WTC11 (cell line): ENCODE data around the gene CNOT1. TPM values are rescaled to one million over a fixed set of nuclear protein-coding genes. Genes with fewer than 3 reads are reported as not detected.

Experiments used
- ATAC-seq: fragments of 200-7000 bp; cut with Tn5 transposase; 2 replicates; pipeline ENCODE4 v1.10.0; 2021; ENCODE audit warnings: mild to moderate bottlenecking, moderate library complexity
- CTCF ChIA-PET: fragments of 300-600 bp; sonication (Branson Sonifier 250); formaldehyde crosslinking; loops from one replicate; lab custom pipeline; 2021; ENCODE audit warnings: antibody characterized with exemption; lab: Charles Lee
- POLR2A ChIA-PET: fragments of 350-600 bp; sonication (Branson Sonifier 250); formaldehyde crosslinking; loops from one replicate; lab custom pipeline; 2021; ENCODE audit warnings: antibody characterized with exemption; lab: Charles Lee
- DNase-seq: peaks from one replicate; pipeline ENCODE4 v3.0.0; 2021; ENCODE audit warnings: low spot score
- H3K27ac Mint-ChIP-seq: 2 replicates; pipeline ENCODE4 v1.8.0; 2021; ENCODE audit warnings: mixed read lengths
- H3K27me3 Mint-ChIP-seq: 2 replicates; pipeline ENCODE4 v1.8.0; 2021; ENCODE audit warnings: low read depth, mild to moderate bottlenecking, moderate library complexity, mixed read lengths
- H3K36me3 Mint-ChIP-seq: 2 replicates; pipeline ENCODE4 v1.8.0; 2021; ENCODE audit warnings: mixed read lengths
- H3K4me1 Mint-ChIP-seq: 2 replicates; pipeline ENCODE4 v1.8.0; 2022; ENCODE audit warnings: mixed read lengths
- H3K4me3 Mint-ChIP-seq: 2 replicates; pipeline ENCODE4 v1.8.0; 2021; ENCODE audit warnings: mild to moderate bottlenecking, moderate library complexity, mixed read lengths
- H3K9me3 Mint-ChIP-seq: 2 replicates; pipeline ENCODE4 v1.8.0; 2021; ENCODE audit warnings: mixed read lengths
- CREB1 ChIP-seq: sonication (generic); formaldehyde crosslinking; IDR thresholded peaks from 2 replicates; pipeline ENCODE4 v1.8.0; 2023; ENCODE audit warnings: mild to moderate bottlenecking, missing genetic modification reagents
- ELF4 ChIP-seq: sonication (generic); formaldehyde crosslinking; IDR thresholded peaks from 2 replicates; pipeline ENCODE4 v1.8.1; 2022; ENCODE audit warnings: low read depth, mild to moderate bottlenecking, moderate library complexity, missing genetic modification reagents
- ESRRA ChIP-seq: sonication (generic); formaldehyde crosslinking; IDR thresholded peaks from 2 replicates; pipeline ENCODE4 v1.8.1; 2022; ENCODE audit warnings: mild to moderate bottlenecking, missing genetic modification reagents, borderline replicate concordance
- ETV6 ChIP-seq: sonication (generic); formaldehyde crosslinking; IDR thresholded peaks from 2 replicates; pipeline ENCODE4 v1.8.1; 2022; ENCODE audit warnings: mild to moderate bottlenecking, missing genetic modification reagents
- GRHL2 ChIP-seq: fragments of 250-450 bp; sonication (Bioruptor Pico); IDR thresholded peaks from 2 replicates; pipeline ENCODE4 v1.8.0; 2022; ENCODE audit warnings: mild to moderate bottlenecking, moderate library complexity; ENCODE audit not compliant: insufficient replicate concordance, severe bottlenecking
- GTF2I ChIP-seq: fragments of 250-450 bp; sonication (Bioruptor Pico); conservative IDR thresholded peaks from 2 replicates; pipeline ENCODE4 v1.4.0; 2021; ENCODE audit warnings: mild to moderate bottlenecking
- NFATC4 ChIP-seq: fragments of 250-450 bp; sonication (Bioruptor Pico); IDR thresholded peaks from 2 replicates; pipeline ENCODE4 v1.9.0; 2021; ENCODE audit warnings: mild to moderate bottlenecking
- NFE2L1 ChIP-seq: sonication (generic); formaldehyde crosslinking; IDR thresholded peaks from 2 replicates; pipeline ENCODE4 v1.8.1; 2023; ENCODE audit warnings: missing genetic modification reagents
- NR3C1 ChIP-seq: sonication (generic); formaldehyde crosslinking; conservative IDR thresholded peaks from 2 replicates; pipeline ENCODE4 v1.8.1; 2023; ENCODE audit warnings: low read depth, mild to moderate bottlenecking, missing genetic modification reagents
- SMAD4 ChIP-seq: sonication (generic); formaldehyde crosslinking; IDR thresholded peaks from 2 replicates; pipeline ENCODE4 v1.8.0; 2022; ENCODE audit warnings: mild to moderate bottlenecking, missing genetic modification reagents
- TEAD4 ChIP-seq: sonication (generic); formaldehyde crosslinking; IDR thresholded peaks from 2 replicates; pipeline ENCODE4 v1.8.0; 2022; ENCODE audit warnings: mild to moderate bottlenecking, missing genetic modification reagents
- total RNA-seq: library from RNA; stranded (reverse); gene quantifications from 3 replicates; pipeline ENCODE4 v1.2.3, GENCODE V29; 2021
- TF ChIP-seq, protein P1 (sequence below): sonication (generic); formaldehyde crosslinking; IDR thresholded peaks from 2 replicates; pipeline ENCODE4 v1.8.0; 2022; ENCODE audit warnings: mild to moderate bottlenecking, missing genetic modification reagents
- TF ChIP-seq, protein P2 (sequence below): fragments of 250-450 bp; sonication (Bioruptor Pico); IDR thresholded peaks from 2 replicates; pipeline ENCODE4 v1.9.0; 2021; ENCODE audit warnings: mild to moderate bottlenecking
- TF ChIP-seq, protein P3 (sequence below): fragments of 200-600 bp; IDR thresholded peaks from 2 replicates; pipeline ENCODE4 v1.8.0; 2022; ENCODE audit warnings: antibody characterized with exemption
- TF ChIP-seq, protein P4 (sequence below): sonication (generic); formaldehyde crosslinking; IDR thresholded peaks from 2 replicates; pipeline ENCODE4 v1.8.0; 2022; ENCODE audit warnings: mild to moderate bottlenecking, missing genetic modification reagents
- TF ChIP-seq, protein P5 (sequence below): sonication (generic); formaldehyde crosslinking; IDR thresholded peaks from 2 replicates; pipeline ENCODE4 v1.8.1; 2023; ENCODE audit warnings: mild to moderate bottlenecking, moderate library complexity, missing genetic modification reagents
- TF ChIP-seq, protein P6 (sequence below): sonication (generic); formaldehyde crosslinking; IDR thresholded peaks from 2 replicates; pipeline ENCODE4 v1.8.0; 2022; ENCODE audit warnings: mild to moderate bottlenecking, missing genetic modification reagents
- TF ChIP-seq, protein P7 (sequence below): sonication (generic); formaldehyde crosslinking; IDR thresholded peaks from 2 replicates; pipeline ENCODE4 v1.8.1; 2022; ENCODE audit warnings: mild to moderate bottlenecking, moderate library complexity, missing genetic modification reagents

CNOT1 gene
- total RNA-seq, 1 experiment from 2014 or later: 314 TPM

DNA sequence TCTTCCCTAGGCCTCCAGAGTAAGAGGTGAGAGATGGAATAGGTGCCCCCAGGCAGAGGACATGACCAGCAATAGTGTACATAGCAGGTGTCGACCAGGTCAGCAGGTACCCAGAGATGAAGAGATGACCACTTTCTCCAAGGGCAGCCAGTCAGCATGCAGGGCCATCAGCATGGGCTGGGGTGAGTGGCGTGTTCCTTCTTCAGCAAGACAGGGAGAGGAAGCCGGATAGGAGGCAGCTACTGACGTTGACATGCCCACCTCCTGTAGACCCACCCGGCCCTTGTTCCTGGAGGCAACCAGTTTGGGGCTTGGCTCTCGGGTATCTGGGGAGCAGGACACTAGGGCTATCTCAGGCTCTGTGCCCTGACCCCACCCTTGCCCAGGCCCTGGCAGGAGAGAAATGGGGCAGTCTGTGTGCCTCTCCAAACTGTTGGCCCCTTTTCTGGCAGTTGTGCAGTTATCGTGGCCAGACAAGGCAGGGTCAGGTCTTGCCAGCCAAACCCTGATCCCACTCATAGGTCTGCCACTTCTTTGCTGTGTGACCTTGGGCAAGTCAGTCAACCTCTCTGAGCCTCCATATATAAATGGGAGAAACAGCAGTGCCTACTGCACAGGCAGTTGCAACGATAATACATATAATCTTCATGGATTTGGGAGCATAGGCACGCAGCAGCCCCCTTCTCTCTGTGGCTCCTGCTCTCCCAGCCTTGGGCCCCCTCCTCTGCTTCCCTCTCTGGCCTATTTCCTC lies 131.1 kb downstream of the CNOT1 start (continued):
- TF ChIP-seq, protein P1, sequence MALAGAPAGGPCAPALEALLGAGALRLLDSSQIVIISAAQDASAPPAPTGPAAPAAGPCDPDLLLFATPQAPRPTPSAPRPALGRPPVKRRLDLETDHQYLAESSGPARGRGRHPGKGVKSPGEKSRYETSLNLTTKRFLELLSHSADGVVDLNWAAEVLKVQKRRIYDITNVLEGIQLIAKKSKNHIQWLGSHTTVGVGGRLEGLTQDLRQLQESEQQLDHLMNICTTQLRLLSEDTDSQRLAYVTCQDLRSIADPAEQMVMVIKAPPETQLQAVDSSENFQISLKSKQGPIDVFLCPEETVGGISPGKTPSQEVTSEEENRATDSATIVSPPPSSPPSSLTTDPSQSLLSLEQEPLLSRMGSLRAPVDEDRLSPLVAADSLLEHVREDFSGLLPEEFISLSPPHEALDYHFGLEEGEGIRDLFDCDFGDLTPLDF (CRISPR knock-in tag): no peak
- no peak for TF ChIP-seq NFATC4
- TF ChIP-seq, protein P2, sequence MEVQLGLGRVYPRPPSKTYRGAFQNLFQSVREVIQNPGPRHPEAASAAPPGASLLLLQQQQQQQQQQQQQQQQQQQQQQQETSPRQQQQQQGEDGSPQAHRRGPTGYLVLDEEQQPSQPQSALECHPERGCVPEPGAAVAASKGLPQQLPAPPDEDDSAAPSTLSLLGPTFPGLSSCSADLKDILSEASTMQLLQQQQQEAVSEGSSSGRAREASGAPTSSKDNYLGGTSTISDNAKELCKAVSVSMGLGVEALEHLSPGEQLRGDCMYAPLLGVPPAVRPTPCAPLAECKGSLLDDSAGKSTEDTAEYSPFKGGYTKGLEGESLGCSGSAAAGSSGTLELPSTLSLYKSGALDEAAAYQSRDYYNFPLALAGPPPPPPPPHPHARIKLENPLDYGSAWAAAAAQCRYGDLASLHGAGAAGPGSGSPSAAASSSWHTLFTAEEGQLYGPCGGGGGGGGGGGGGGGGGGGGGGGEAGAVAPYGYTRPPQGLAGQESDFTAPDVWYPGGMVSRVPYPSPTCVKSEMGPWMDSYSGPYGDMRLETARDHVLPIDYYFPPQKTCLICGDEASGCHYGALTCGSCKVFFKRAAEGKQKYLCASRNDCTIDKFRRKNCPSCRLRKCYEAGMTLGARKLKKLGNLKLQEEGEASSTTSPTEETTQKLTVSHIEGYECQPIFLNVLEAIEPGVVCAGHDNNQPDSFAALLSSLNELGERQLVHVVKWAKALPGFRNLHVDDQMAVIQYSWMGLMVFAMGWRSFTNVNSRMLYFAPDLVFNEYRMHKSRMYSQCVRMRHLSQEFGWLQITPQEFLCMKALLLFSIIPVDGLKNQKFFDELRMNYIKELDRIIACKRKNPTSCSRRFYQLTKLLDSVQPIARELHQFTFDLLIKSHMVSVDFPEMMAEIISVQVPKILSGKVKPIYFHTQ: no peak

DNA sequence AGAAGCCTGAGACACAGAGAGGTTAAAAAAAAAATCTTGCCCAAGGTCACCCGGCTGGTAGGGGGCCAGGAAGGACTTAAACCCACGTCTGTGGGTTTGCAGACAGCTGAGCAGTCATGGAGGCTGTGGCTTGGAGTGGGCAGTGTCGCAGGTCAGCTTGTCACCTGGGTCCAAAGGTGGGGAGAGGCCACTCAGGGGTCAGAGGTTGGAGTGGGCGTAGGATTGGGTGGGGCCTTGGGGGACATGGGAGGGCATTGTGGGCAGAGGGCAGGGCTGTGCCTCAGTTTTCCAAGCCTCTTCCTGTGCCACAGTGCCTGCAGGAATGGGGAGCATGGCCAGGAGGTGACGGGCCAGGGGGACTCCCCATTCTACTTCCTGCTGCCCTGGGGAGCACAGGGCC lies 131.7 kb downstream of the CNOT1 start:
- no peak overlapping the region for H3K27ac Mint-ChIP-seq
- DNase-seq (no peak), ATAC-seq (no peak)
- H3K4me1 Mint-ChIP-seq: peaks cover 12% of the 10 kb centered on the region
- no peaks in the 10 kb centered on the region for H3K9me3 Mint-ChIP-seq
- ChIA-PET POLR2A (no interaction called here), CTCF (interaction anchor here (3.5 to 4.9 kb wide), 2 partner anchors 161 to 258 kb away, joined by 21 to 22 read pairs; no protein-coding TSS in a partner anchor)
- H3K36me3 Mint-ChIP-seq: no peaks in the 10 kb centered on the region
- H3K27me3 Mint-ChIP-seq: peaks cover 60% of the 10 kb centered on the region
- no peak for TF ChIP-seq ETV6
- TF ChIP-seq NFE2L1 (CRISPR knock-in tag): no peak
- TF ChIP-seq, protein P3, sequence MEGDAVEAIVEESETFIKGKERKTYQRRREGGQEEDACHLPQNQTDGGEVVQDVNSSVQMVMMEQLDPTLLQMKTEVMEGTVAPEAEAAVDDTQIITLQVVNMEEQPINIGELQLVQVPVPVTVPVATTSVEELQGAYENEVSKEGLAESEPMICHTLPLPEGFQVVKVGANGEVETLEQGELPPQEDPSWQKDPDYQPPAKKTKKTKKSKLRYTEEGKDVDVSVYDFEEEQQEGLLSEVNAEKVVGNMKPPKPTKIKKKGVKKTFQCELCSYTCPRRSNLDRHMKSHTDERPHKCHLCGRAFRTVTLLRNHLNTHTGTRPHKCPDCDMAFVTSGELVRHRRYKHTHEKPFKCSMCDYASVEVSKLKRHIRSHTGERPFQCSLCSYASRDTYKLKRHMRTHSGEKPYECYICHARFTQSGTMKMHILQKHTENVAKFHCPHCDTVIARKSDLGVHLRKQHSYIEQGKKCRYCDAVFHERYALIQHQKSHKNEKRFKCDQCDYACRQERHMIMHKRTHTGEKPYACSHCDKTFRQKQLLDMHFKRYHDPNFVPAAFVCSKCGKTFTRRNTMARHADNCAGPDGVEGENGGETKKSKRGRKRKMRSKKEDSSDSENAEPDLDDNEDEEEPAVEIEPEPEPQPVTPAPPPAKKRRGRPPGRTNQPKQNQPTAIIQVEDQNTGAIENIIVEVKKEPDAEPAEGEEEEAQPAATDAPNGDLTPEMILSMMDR: no peak
- TF ChIP-seq, protein P4, sequence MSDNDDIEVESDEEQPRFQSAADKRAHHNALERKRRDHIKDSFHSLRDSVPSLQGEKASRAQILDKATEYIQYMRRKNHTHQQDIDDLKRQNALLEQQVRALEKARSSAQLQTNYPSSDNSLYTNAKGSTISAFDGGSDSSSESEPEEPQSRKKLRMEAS: no peak
- no peak for TF ChIP-seq ELF4 (CRISPR knock-in tag)
- no peak for TF ChIP-seq CREB1 (CRISPR knock-in tag)
- no peak for TF ChIP-seq SMAD4
- TF ChIP-seq, protein P5, sequence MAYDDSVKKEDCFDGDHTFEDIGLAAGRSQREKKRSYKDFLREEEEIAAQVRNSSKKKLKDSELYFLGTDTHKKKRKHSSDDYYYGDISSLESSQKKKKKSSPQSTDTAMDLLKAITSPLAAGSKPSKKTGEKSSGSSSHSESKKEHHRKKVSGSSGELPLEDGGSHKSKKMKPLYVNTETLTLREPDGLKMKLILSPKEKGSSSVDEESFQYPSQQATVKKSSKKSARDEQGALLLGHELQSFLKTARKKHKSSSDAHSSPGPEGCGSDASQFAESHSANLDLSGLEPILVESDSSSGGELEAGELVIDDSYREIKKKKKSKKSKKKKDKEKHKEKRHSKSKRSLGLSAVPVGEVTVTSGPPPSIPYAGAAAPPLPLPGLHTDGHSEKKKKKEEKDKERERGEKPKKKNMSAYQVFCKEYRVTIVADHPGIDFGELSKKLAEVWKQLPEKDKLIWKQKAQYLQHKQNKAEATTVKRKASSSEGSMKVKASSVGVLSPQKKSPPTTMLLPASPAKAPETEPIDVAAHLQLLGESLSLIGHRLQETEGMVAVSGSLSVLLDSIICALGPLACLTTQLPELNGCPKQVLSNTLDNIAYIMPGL (CRISPR knock-in tag): no peak
- TF ChIP-seq, protein P6, sequence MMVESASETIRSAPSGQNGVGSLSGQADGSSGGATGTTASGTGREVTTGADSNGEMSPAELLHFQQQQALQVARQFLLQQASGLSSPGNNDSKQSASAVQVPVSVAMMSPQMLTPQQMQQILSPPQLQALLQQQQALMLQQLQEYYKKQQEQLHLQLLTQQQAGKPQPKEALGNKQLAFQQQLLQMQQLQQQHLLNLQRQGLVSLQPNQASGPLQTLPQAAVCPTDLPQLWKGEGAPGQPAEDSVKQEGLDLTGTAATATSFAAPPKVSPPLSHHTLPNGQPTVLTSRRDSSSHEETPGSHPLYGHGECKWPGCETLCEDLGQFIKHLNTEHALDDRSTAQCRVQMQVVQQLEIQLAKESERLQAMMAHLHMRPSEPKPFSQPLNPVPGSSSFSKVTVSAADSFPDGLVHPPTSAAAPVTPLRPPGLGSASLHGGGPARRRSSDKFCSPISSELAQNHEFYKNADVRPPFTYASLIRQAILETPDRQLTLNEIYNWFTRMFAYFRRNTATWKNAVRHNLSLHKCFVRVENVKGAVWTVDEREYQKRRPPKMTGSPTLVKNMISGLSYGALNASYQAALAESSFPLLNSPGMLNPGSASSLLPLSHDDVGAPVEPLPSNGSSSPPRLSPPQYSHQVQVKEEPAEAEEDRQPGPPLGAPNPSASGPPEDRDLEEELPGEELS (CRISPR knock-in tag): no peak
- TF ChIP-seq TEAD4 (CRISPR knock-in tag): no peak
- TF ChIP-seq NR3C1: no peak
- TF ChIP-seq, protein P7, sequence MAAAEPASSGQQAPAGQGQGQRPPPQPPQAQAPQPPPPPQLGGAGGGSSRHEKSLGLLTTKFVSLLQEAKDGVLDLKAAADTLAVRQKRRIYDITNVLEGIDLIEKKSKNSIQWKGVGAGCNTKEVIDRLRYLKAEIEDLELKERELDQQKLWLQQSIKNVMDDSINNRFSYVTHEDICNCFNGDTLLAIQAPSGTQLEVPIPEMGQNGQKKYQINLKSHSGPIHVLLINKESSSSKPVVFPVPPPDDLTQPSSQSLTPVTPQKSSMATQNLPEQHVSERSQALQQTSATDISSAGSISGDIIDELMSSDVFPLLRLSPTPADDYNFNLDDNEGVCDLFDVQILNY (CRISPR knock-in tag): no peak
- no peak for TF ChIP-seq GRHL2 (CRISPR knock-in tag)
- no peak for TF ChIP-seq ESRRA (CRISPR knock-in tag)
- TF ChIP-seq GTF2I: no peak
- H3K4me3 Mint-ChIP-seq: no peak overlapping the region
